Heart left ventricle (tissue), 16 donors: ENCODE results near the gene CALR3. TPM values are rescaled to one million over a fixed set of nuclear protein-coding genes. Genes with fewer than 3 reads are reported as not detected.

Source experiments
- ATAC-seq, 4 donors: fragments of 200-7000 bp; cut with Tn5 transposase; one replicate each; pipeline ENCODE4 v1.9.1; 2020 to 2022; ENCODE audit warnings: moderate library complexity in 4 of 4, mild to moderate bottlenecking in 3 of 4, moderate number of reproducible peaks in 1 of 4
- DNase-seq, 5 donors: peaks; one replicate each; pipeline ENCODE4 v3.0.0-alpha.2; 2020
- H3K27ac ChIP-seq, 12 donors: fragments of 200-600 bp; sonication (generic) in 4 of 12; one replicate each; pipeline versions ENCODE4 v1.5.0 to v1.8.0; 2016 to 2022; ENCODE audit warnings: mild to moderate bottlenecking in 2 of 12
- H3K27me3 ChIP-seq, 9 donors: fragments of 200-600 bp; sonication (generic) in 2 of 9; one replicate each; pipeline versions ENCODE4 v1.5.1 to v1.8.0; 2016 to 2022; ENCODE audit warnings: mild to moderate bottlenecking in 3 of 9
- H3K36me3 ChIP-seq, 9 donors: fragments of 200-600 bp; sonication (generic) in 2 of 9; one replicate each; pipeline versions ENCODE4 v1.5.0 to v1.8.0; 2018 to 2022; ENCODE audit warnings: mild to moderate bottlenecking in 2 of 9
- H3K4me1 ChIP-seq, 12 donors: fragments of 200-600 bp; sonication (generic) in 4 of 12; one replicate each; pipeline versions ENCODE4 v1.5.0 to v1.8.0; 2016 to 2022; ENCODE audit warnings: mild to moderate bottlenecking in 3 of 12
- H3K4me3 ChIP-seq, 12 donors: fragments of 200-600 bp; sonication (generic) in 4 of 12; one replicate each; pipeline versions ENCODE4 v1.5.0 to v1.8.0; 2017 to 2022; ENCODE audit warnings: mild to moderate bottlenecking in 9 of 12, moderate library complexity in 4 of 12
- H3K9me3 ChIP-seq, 12 donors: fragments of 200-600 bp; sonication (generic) in 4 of 12; one replicate each; pipeline versions ENCODE4 v1.5.0 to v1.8.0; 2016 to 2022; ENCODE audit warnings: mild to moderate bottlenecking in 1 of 12
- CTCF ChIP-seq, 12 donors: fragments of 200-600 bp; sonication (generic) in 4 of 12; IDR thresholded peaks; one replicate each; pipeline versions ENCODE4 v1.5.0 to v1.8.0; 2018 to 2022; ENCODE audit warnings: antibody characterized with exemption in 12 of 12, mild to moderate bottlenecking in 5 of 12
- POLR2A ChIP-seq, 2 donors: fragments of 450-650 bp; IDR thresholded peaks; one replicate each; pipeline ENCODE4 v1.6.1; 2017; ENCODE audit warnings: antibody characterized with exemption in 2 of 2, mild to moderate bottlenecking in 2 of 2, moderate library complexity in 2 of 2
- WGBS, 4 donors: extraction: QIAGEN DNeasy Blood & Tissue Kit in 2 of 4; methylation state at CpG; one replicate each; pipeline versions ENCODE4 v1.1.5 to v1.1.7; 2013 to 2018; 5-methylcytosine and 5-hydroxymethylcytosine counted together
- intact Hi-C, 10 donors: fragments of 100-400 bp; cut with DNase I; formaldehyde crosslinking; loops; one replicate each; pipeline versions ENCODE4 v1.11.1 to v1.14.2; 2022
- polyA plus RNA-seq, 2 donors: library from polyadenylated mRNA; stranded (reverse); fragments of 200-250 nt; gene quantifications; one replicate each; pipeline ENCODE4 v1.2.3, GENCODE V29; 2013
- total RNA-seq, 9 donors: library from RNA; depleted of rRNA in 2 of 9; stranded (reverse); fragments of >200 nt in 2 of 9; fragmentation: NEBNext Ultra II Directional in 3 of 9; extraction: Animal tissue kit (Norgen Biotek cat#: 25700) in 3 of 9; gene quantifications; one replicate each; pipeline versions ENCODE4 v1.1.0 to v1.2.4, GENCODE V29; 2016 to 2023
- donor health status: ischemic (EF 13 %, LVEDD 7.1; RV severe dilation, severe dysfunction).
- donor health status: healthy with polysubstance abuse.
- donor health status: DM: no; HTN: yes; CAD: no.
- donor health status: DM: no; HTN: no; CAD: no.
- donor health status: ischemic (EF 25% LVEDD 6.9; RV normal size, moderate dysfunction).
- donor health status: ischemic (EF 25% LVEDD 5.7; RV mildly dilated, moderate dysfunction).
- donor health status: healthy.
- donor health status: DM: yes; HTN: yes; CAD: no.
- donor health status: ischemic (EF 35%, LVEDD 5.7; RV mildly dilated, moderate dysfunction).
- donor health status: nonischemic (EF 11% LVEDD 7.7; RV severe dilation, severe dysfunction).
- donor health status: DM: yes; HTN: yes; CAD: no.
- donor health status: PGD.
- donor health status: ischemic (EF 29% LVEDD 5.4; RV normal size, mild dysfunction).
- donor health status: nonischemic (EF 23%, LVEDD 6.1; RV moderate dilation, normal function).

The CALR3 gene
- total and polyA plus RNA-seq, 11 donors = not detected

GRCh38 chr19:16542910-16543472, 47.0 kb upstream of the CALR3 start:
- Histone ChIP-seq H3K27me3 (no peaks in the 10 kb centered on the region), H3K36me3 (peaks cover 0 to 24% (median 12%) of the 10 kb centered on the region in 9 donors), H3K4me1 (peaks cover 6 to 50% (median 33%) of the 10 kb centered on the region in 12 donors), H3K9me3 (no peaks in the 10 kb centered on the region), H3K4me3 (peak overlapping the region; percentile 71 to 100 (median 94)), H3K27ac (peak overlapping the region in 11 of 12 donors; percentile 77 to 95 (median 91))
- 5% methylated on average over 15 of the region's 15 CpGs for WGBS, 4 donors
- TF ChIP-seq POLR2A (IDR thresholded peaks at IDR 0.05) (no peak), CTCF (IDR thresholded peaks at IDR 0.05) (no peak)
- ATAC-seq (no peak), DNase-seq (no peak)
- intact Hi-C loops = loop anchor here in 4 of 10 donors (1.0 to 5.0 kb wide), 6 partner anchors 28 to 86 kb away; partner anchors contain the start of genes C19orf44 (in 2 of the 4), CALR3 (in 2 of the 4), MED26 (in 1 of the 4) and SLC35E1 (in 1 of the 4)

- H3K27ac ChIP-seq = peak within 1 kb of the TSS; percentile 47 to 95 (median 92)
- H3K4me3 ChIP-seq = peak within 1 kb of the TSS; percentile 71 to 100 (median 94)
- no peaks in the 10 kb centered on the region for H3K27me3 ChIP-seq
- peak in 1 of 12 donors; percentile 15 for TF ChIP-seq CTCF (IDR thresholded peaks at IDR 0.05)
- TF ChIP-seq POLR2A (IDR thresholded peaks at IDR 0.05) = peak in 1 of 2 donors; percentile 85
- peaks cover 0 to 31% (median 18%) of the 10 kb centered on the region in 9 donors for H3K36me3 ChIP-seq
- intact Hi-C loops = loop anchor here in 4 of 10 donors (1.0 to 5.0 kb wide), 6 partner anchors 29 to 87 kb away; partner anchors contain the start of genes C19orf44 (in 2 of the 4), CALR3 (in 2 of the 4), MED26 (in 1 of the 4) and SLC35E1 (in 1 of the 4)
- ATAC-seq (peak; percentile 89 to 98 (median 97)), DNase-seq (peak; percentile 95 to 97 (median 96))
- 0% methylated on average over 39 to 108 of the region's 108 CpGs for WGBS, 4 donors
- peaks cover 6 to 56% (median 33%) of the 10 kb centered on the region in 12 donors for H3K4me1 ChIP-seq
- no peaks in the 10 kb centered on the region for H3K9me3 ChIP-seq
These were observed 46.3 kb upstream of the CALR3 start, which contains the start of gene CHERP for GRCh38 chr19:16542045-16542909. Gene CHERP (minus strand): TSS chr19:16542437. CDS start chr19:16542378, 59 bp downstream.

- Histone ChIP-seq H3K36me3 (peaks cover 0 to 38% (median 21%) of the 10 kb centered on the region in 9 donors), H3K27ac (peak overlapping the region; percentile 47 to 95 (median 92)), H3K4me1 (peaks cover 6 to 56% (median 33%) of the 10 kb centered on the region in 12 donors), H3K9me3 (no peaks in the 10 kb centered on the region), H3K27me3 (no peaks in the 10 kb centered on the region), H3K4me3 (peak overlapping the region; percentile 71 to 100 (median 94))
- DNase-seq (no peak), ATAC-seq (no peak)
- TF ChIP-seq POLR2A (IDR thresholded peaks at IDR 0.05) (no peak), CTCF (IDR thresholded peaks at IDR 0.05) (no peak)
- whole genome bisulfite sequencing, 4 donors = 1 to 3% (median 2%) methylated on average over 26 to 29 of the region's 29 CpGs
- intact Hi-C loops = loop anchor here in 4 of 10 donors (1.0 to 5.0 kb wide), 6 partner anchors 29 to 87 kb away; partner anchors contain the start of genes C19orf44 (in 2 of the 4), CALR3 (in 2 of the 4), MED26 (in 1 of the 4) and SLC35E1 (in 1 of the 4)
These were observed 45.6 kb upstream of the CALR3 start for GRCh38 chr19:16541526-16542044.
